GM06990 (cell line): ENCODE measurements around the gene TNFRSF8.

ENCODE experiments used
- DNase-seq: peaks from one replicate; pipeline ENCODE4 v3.0.0-alpha.2; 2011; ENCODE audit not compliant: insufficient read length; ENCODE audit errors: extremely low read depth
- H3K27me3 ChIP-seq: replicated peaks from 2 replicates; pipeline ENCODE4 v1.6.0; 2011; ENCODE audit warnings: low read length; ENCODE audit not compliant: control insufficient read depth, insufficient read depth
- H3K36me3 ChIP-seq: 2 replicates; pipeline ENCODE4 v1.5.1; 2011; ENCODE audit warnings: low read length; ENCODE audit not compliant: control insufficient read depth, insufficient read depth
- H3K4me3 ChIP-seq: replicated peaks from 2 replicates; pipeline ENCODE4 v1.5.1; 2011; ENCODE audit warnings: low read depth, mild to moderate bottlenecking, control low read depth, low read length
- CTCF ChIP-seq: IDR thresholded peaks from 2 replicates; pipeline ENCODE4 v1.5.1; 2011; ENCODE audit warnings: low read length, control low read depth, mild to moderate bottlenecking, inconsistent platforms; ENCODE audit not compliant: insufficient read depth, poor library complexity, severe bottlenecking

TNFRSF8 gene

GRCh38 chr1:12161662-12162458 is 98.8 kb downstream of the TNFRSF8 start:
- H3K4me3 ChIP-seq = no peak overlapping the region
- TF ChIP-seq CTCF = no peak

GRCh38 chr1:12162459-12163137 is 99.5 kb downstream of the TNFRSF8 start:
- no peak for DNase-seq
- no peak for TF ChIP-seq CTCF
- Histone ChIP-seq H3K36me3 (no peaks in the 10 kb centered on the region), H3K27me3 (no peaks in the 10 kb centered on the region), H3K4me3 (no peak overlapping the region)

More at GRCh38 chr1:12161662-12162458, 98.8 kb downstream of the TNFRSF8 start:
- Histone ChIP-seq H3K36me3 (no peaks in the 10 kb centered on the region), H3K27me3 (no peaks in the 10 kb centered on the region)
- DNase-seq = peak; percentile 78

- no peak overlapping the region for H3K4me3 ChIP-seq
- peak; percentile 46 for DNase-seq
- H3K36me3 ChIP-seq = no peaks in the 10 kb centered on the region
- no peaks in the 10 kb centered on the region for H3K27me3 ChIP-seq
- no peak for TF ChIP-seq CTCF
Observed at GRCh38 chr1:12163210-12163609, 100.1 kb downstream of the TNFRSF8 start.

- Histone ChIP-seq H3K27me3 (no peaks in the 10 kb centered on the region), H3K36me3 (no peaks in the 10 kb centered on the region), H3K4me3 (no peak overlapping the region)
- no peak for TF ChIP-seq CTCF
- no peak for DNase-seq
Observed at GRCh38 chr1:12164210-12164609, 101.1 kb downstream of the TNFRSF8 start.

- no peak for DNase-seq
- H3K36me3 ChIP-seq = peaks cover 5% of the 10 kb centered on the region; the same call in 1 of the 2 replicates
- H3K27me3 ChIP-seq = no peaks in the 10 kb centered on the region
- H3K4me3 ChIP-seq = no peak overlapping the region
- TF ChIP-seq CTCF = no peak
Observed at GRCh38 chr1:12165342-12165741, 102.2 kb downstream of the TNFRSF8 start.
